Right cardiac atrium (tissue), 5 donors: ENCODE data around the gene APOBEC3B. TPM values are rescaled to one million over a fixed set of nuclear protein-coding genes. Genes with fewer than 3 reads are reported as not detected.
"Not testable (repeated sequence)": the region's sequence is repeated elsewhere in the genome, so short reads cannot be mapped to it uniquely, and the experiment has no call there.

ENCODE experiments used
- ATAC-seq, 2 donors: fragments of 200-7000 bp; cut with Tn5 transposase; one replicate each; pipeline versions ENCODE4 v1.8.0 to v1.9.1; 2020; ENCODE audit warnings: moderate library complexity in 2 of 2, mild to moderate bottlenecking in 1 of 2
- DNase-seq, 3 donors: peaks; one replicate each; pipeline ENCODE4 v3.0.0-alpha.2; 2020
- H3K27ac ChIP-seq: one replicate; pipeline ENCODE4 v1.5.1; 2013; ENCODE audit warnings: mild to moderate bottlenecking, low read length, control low read depth, moderate library complexity
- H3K27me3 ChIP-seq: one replicate; pipeline ENCODE4 v1.6.1; 2013; ENCODE audit not compliant: control insufficient read depth, insufficient read depth
- H3K4me1 ChIP-seq: one replicate; pipeline ENCODE4 v1.6.1; 2013; ENCODE audit warnings: low read length; ENCODE audit not compliant: control insufficient read depth, insufficient read depth
- H3K4me3 ChIP-seq: one replicate; pipeline ENCODE4 v1.5.1; 2013; ENCODE audit warnings: low read length, control low read depth
- H3K9me3 ChIP-seq: one replicate; pipeline ENCODE4 v1.6.1; 2013; ENCODE audit warnings: low read length; ENCODE audit not compliant: control insufficient read depth
- WGBS: extraction: QIAGEN DNeasy Blood & Tissue Kit; methylation state at CpG from one replicate; pipeline ENCODE4 v1.1.7; 2013; 5-methylcytosine and 5-hydroxymethylcytosine counted together
- intact Hi-C, 4 donors: fragments of 100-400 bp; cut with DNase I; formaldehyde crosslinking; loops; one replicate each; pipeline versions ENCODE4 v1.11.0 to v1.14.0; 2022 to 2023
- polyA plus RNA-seq: library from polyadenylated mRNA; stranded (reverse); fragments of 200-250 nt; gene quantifications from one replicate; pipeline ENCODE4 v1.2.3, GENCODE V29; 2013
- total RNA-seq, 4 donors: library from RNA; stranded (reverse); fragmentation: NEBNext Ultra II Directional; extraction: Animal tissue kit (Norgen Biotek cat#: 25700); gene quantifications; one replicate each; pipeline ENCODE4 v1.2.1, GENCODE V29; 2021
- donor health status: healthy with polysubstance abuse.
- donor health status: DM: no; HTN: yes; CAD: no.
- donor health status: DM: no; HTN: no; CAD: no.
- donor health status: DM: no; HTN: yes; CAD: no; lungs with severe emphysema.
- donor health status: DM: yes; HTN: yes; CAD: no.

The APOBEC3B gene
- total and polyA plus RNA-seq, 5 donors: 1.3 to 2.6 (median 1.8) TPM

GRCh38 chr22:38959590-38959989, 22.6 kb upstream of the APOBEC3B start:
- Histone ChIP-seq H3K27ac (no peak overlapping the region), H3K4me3 (no peak overlapping the region), H3K27me3 (no peaks in the 10 kb centered on the region), H3K4me1 (no peaks in the 10 kb centered on the region), H3K9me3 (no peaks in the 10 kb centered on the region)
- DNase-seq (no peak), ATAC-seq (no peak)
- intact Hi-C loops: no loop called here
- WGBS: 84% methylated on average over 8 of the region's 8 CpGs

- H3K9me3 ChIP-seq, H3K27ac ChIP-seq, H3K4me1 ChIP-seq, DNase-seq, H3K27me3 ChIP-seq, ATAC-seq, H3K4me3 ChIP-seq, intact Hi-C loops: not testable (repeated sequence)
- WGBS: 84% methylated on average over 4 of the region's 4 CpGs
Measured at GRCh38 chr22:38960673-38961072, 21.5 kb upstream of the APOBEC3B start.

GRCh38 chr22:38963291-38963738, 18.8 kb upstream of the APOBEC3B start:
- H3K27me3 ChIP-seq, H3K4me1 ChIP-seq, H3K4me3 ChIP-seq, H3K27ac ChIP-seq, DNase-seq, H3K9me3 ChIP-seq, intact Hi-C loops: not testable (repeated sequence)
- ATAC-seq: peak; percentile 37 to 85
- WGBS: 21% methylated on average over 11 of the region's 11 CpGs

- Histone ChIP-seq H3K27ac (no peak overlapping the region), H3K27me3 (no peaks in the 10 kb centered on the region), H3K9me3 (no peaks in the 10 kb centered on the region), H3K4me1 (no peaks in the 10 kb centered on the region), H3K4me3 (no peak overlapping the region)
- peak in 1 of 2 donors; percentile 23 for ATAC-seq
- intact Hi-C loops: no loop called here
- WGBS: 48% methylated on average over 9 of the region's 9 CpGs
- DNase-seq: no peak
Measured at GRCh38 chr22:38963872-38964271, 18.3 kb upstream of the APOBEC3B start.

GRCh38 chr22:38964306-38964705, 17.8 kb upstream of the APOBEC3B start:
- H3K9me3 ChIP-seq: no peaks in the 10 kb centered on the region
- ATAC-seq: no peak
- H3K4me3 ChIP-seq: no peak overlapping the region
- no peaks in the 10 kb centered on the region for H3K27me3 ChIP-seq
- intact Hi-C loops: no loop called here
- H3K4me1 ChIP-seq: no peaks in the 10 kb centered on the region
- DNase-seq: no peak
- H3K27ac ChIP-seq: no peak overlapping the region
- 88% methylated on average over 7 of the region's 7 CpGs for WGBS

- no peaks in the 10 kb centered on the region for H3K9me3 ChIP-seq
- ATAC-seq: no peak
- intact Hi-C loops: no loop called here
- no peaks in the 10 kb centered on the region for H3K27me3 ChIP-seq
- no peaks in the 10 kb centered on the region for H3K4me1 ChIP-seq
- DNase-seq: no peak
- 79% methylated on average over 4 of the region's 4 CpGs for WGBS
- no peak overlapping the region for H3K27ac ChIP-seq
- H3K4me3 ChIP-seq: no peak overlapping the region
Measured at GRCh38 chr22:38964989-38965388, 17.2 kb upstream of the APOBEC3B start.

- WGBS: 68% methylated on average over 14 of the region's 14 CpGs
- Histone ChIP-seq H3K4me3 (no peak overlapping the region), H3K4me1 (no peaks in the 10 kb centered on the region), H3K27me3 (no peaks in the 10 kb centered on the region), H3K9me3 (no peaks in the 10 kb centered on the region), H3K27ac (no peak overlapping the region)
- no peak for ATAC-seq
- intact Hi-C loops: no loop called here
- no peak for DNase-seq
Measured at GRCh38 chr22:38965614-38966379, 16.4 kb upstream of the APOBEC3B start.

- no peak for DNase-seq
- intact Hi-C loops: no loop called here
- Histone ChIP-seq H3K9me3 (no peaks in the 10 kb centered on the region), H3K4me1 (no peaks in the 10 kb centered on the region), H3K27me3 (no peaks in the 10 kb centered on the region), H3K27ac (no peak overlapping the region), H3K4me3 (no peak overlapping the region)
- WGBS: 38% methylated on average over 5 of the region's 5 CpGs
- ATAC-seq: no peak
Measured at GRCh38 chr22:38966380-38966702, 15.8 kb upstream of the APOBEC3B start.

- no peak overlapping the region for H3K27ac ChIP-seq
- no peak for ATAC-seq
- DNase-seq: no peak
- no peaks in the 10 kb centered on the region for H3K9me3 ChIP-seq
- 86% methylated on average over 7 of the region's 7 CpGs for WGBS
- no peaks in the 10 kb centered on the region for H3K4me1 ChIP-seq
- intact Hi-C loops: no loop called here
- no peaks in the 10 kb centered on the region for H3K27me3 ChIP-seq
- H3K4me3 ChIP-seq: no peak overlapping the region
Measured at GRCh38 chr22:38966942-38967341, 15.2 kb upstream of the APOBEC3B start.

- peak in 1 of 3 donors; percentile 72 for DNase-seq
- H3K4me3 ChIP-seq: no peak overlapping the region
- no peaks in the 10 kb centered on the region for H3K27me3 ChIP-seq
- no peak overlapping the region for H3K27ac ChIP-seq
- ATAC-seq: peak; percentile 29 to 42
- WGBS: 71% methylated on average over 15 of the region's 15 CpGs
- no peaks in the 10 kb centered on the region for H3K9me3 ChIP-seq
- intact Hi-C loops: no loop called here
- H3K4me1 ChIP-seq: no peaks in the 10 kb centered on the region
Measured at GRCh38 chr22:38967451-38968450, 14.4 kb upstream of the APOBEC3B start.

GRCh38 chr22:38968801-38969200, 13.3 kb upstream of the APOBEC3B start:
- no peak overlapping the region for H3K4me3 ChIP-seq
- no peak overlapping the region for H3K27ac ChIP-seq
- H3K9me3 ChIP-seq: no peaks in the 10 kb centered on the region
- ATAC-seq (no peak), DNase-seq (no peak)
- H3K27me3 ChIP-seq: no peaks in the 10 kb centered on the region
- intact Hi-C loops: no loop called here
- WGBS: 78% methylated on average over 11 of the region's 11 CpGs
- no peaks in the 10 kb centered on the region for H3K4me1 ChIP-seq
